WERI-Rb-1 (cell line): ENCODE data around the gene SLC40A1.

Experiments used
- DNase-seq: peaks from one replicate; pipeline ENCODE4 v3.0.0-alpha.2; 2020
- H3K27ac ChIP-seq: fragments of 250-450 bp; sonication (Bioruptor Pico); 2 replicates; pipeline ENCODE4 v1.5.1; 2020; ENCODE audit warnings: mild to moderate bottlenecking, moderate library complexity
- H3K27me3 ChIP-seq: fragments of 250-450 bp; sonication (Bioruptor Pico); 2 replicates; pipeline ENCODE4 v1.5.1; 2021; ENCODE audit warnings: mild to moderate bottlenecking, low read depth, moderate library complexity; ENCODE audit not compliant: insufficient read depth, severe bottlenecking
- H3K36me3 ChIP-seq: fragments of 250-450 bp; sonication (Bioruptor Pico); 2 replicates; pipeline ENCODE4 v1.5.1; 2020; ENCODE audit warnings: mild to moderate bottlenecking, moderate library complexity
- H3K4me3 ChIP-seq: 2 replicates; pipeline ENCODE4 v1.5.1; 2011; ENCODE audit warnings: low read depth, mild to moderate bottlenecking, control low read depth, low read length
- H3K9me3 ChIP-seq: fragments of 250-450 bp; sonication (Bioruptor Pico); 2 replicates; pipeline ENCODE4 v1.5.1; 2021; ENCODE audit warnings: mild to moderate bottlenecking, moderate library complexity; ENCODE audit not compliant: severe bottlenecking
- CTCF ChIP-seq: IDR thresholded peaks from 2 replicates; pipeline ENCODE4 v1.5.1; 2011; ENCODE audit warnings: low read depth, mild to moderate bottlenecking, control low read depth, inconsistent platforms, low read length

The SLC40A1 gene

GRCh38 chr2:189584686-189585085 is 4.1 kb upstream of the SLC40A1 start:
- TF ChIP-seq CTCF: no peak
- Histone ChIP-seq H3K27ac (no peak overlapping the region), H3K4me3 (no peak overlapping the region), H3K27me3 (no peaks in the 10 kb centered on the region), H3K9me3 (no peaks in the 10 kb centered on the region), H3K36me3 (no peaks in the 10 kb centered on the region)
- DNase-seq: no peak

- Histone ChIP-seq H3K4me3 (no peak overlapping the region), H3K9me3 (no peaks in the 10 kb centered on the region), H3K36me3 (no peaks in the 10 kb centered on the region), H3K27me3 (no peaks in the 10 kb centered on the region), H3K27ac (no peak overlapping the region)
- no peak for TF ChIP-seq CTCF
- DNase-seq: no peak
Observed at GRCh38 chr2:189583227-189584198, 2.9 kb upstream of the SLC40A1 start.

GRCh38 chr2:189582809-189583192 is 2.2 kb upstream of the SLC40A1 start:
- no peak for DNase-seq

GRCh38 chr2:189582140-189582808 is 1.7 kb upstream of the SLC40A1 start:
- TF ChIP-seq CTCF: no peak
- H3K27me3 ChIP-seq: no peaks in the 10 kb centered on the region
- no peaks in the 10 kb centered on the region for H3K36me3 ChIP-seq

More at GRCh38 chr2:189582809-189583192, 2.2 kb upstream of the SLC40A1 start:
- Histone ChIP-seq H3K36me3 (no peaks in the 10 kb centered on the region), H3K4me3 (no peak overlapping the region), H3K27me3 (no peaks in the 10 kb centered on the region), H3K27ac (no peak overlapping the region), H3K9me3 (no peaks in the 10 kb centered on the region)
- no peak for TF ChIP-seq CTCF

GRCh38 chr2:189581354-189582139 is 961 bp upstream of the SLC40A1 start:
- no peaks in the 10 kb centered on the region for H3K9me3 ChIP-seq
- TF ChIP-seq CTCF: no peak
- no peaks in the 10 kb centered on the region for H3K36me3 ChIP-seq
- peak overlapping the region; percentile 83 for H3K27ac ChIP-seq
- H3K4me3 ChIP-seq: peak overlapping the region; percentile 63
- DNase-seq: peak; percentile 35
- H3K27me3 ChIP-seq: no peaks in the 10 kb centered on the region

More at GRCh38 chr2:189582140-189582808, 1.7 kb upstream of the SLC40A1 start:
- Histone ChIP-seq H3K4me3 (no peak overlapping the region), H3K9me3 (no peaks in the 10 kb centered on the region), H3K27ac (no peak overlapping the region)
- DNase-seq: no peak
